B cell (primary cell): ENCODE data around the gene ZFAND6.

ENCODE experiments used
- CTCF ChIP-seq: fragments of 200-600 bp; IDR thresholded peaks from one replicate; pipeline ENCODE4 v1.8.0; 2022; ENCODE audit warnings: antibody characterized with exemption, mild to moderate bottlenecking
- EZH2 ChIP-seq: IDR thresholded peaks from 2 replicates; pipeline ENCODE4 v1.6.1; 2012; ENCODE audit warnings: borderline replicate concordance, low read depth, mild to moderate bottlenecking, moderate library complexity, low read length; ENCODE audit not compliant: insufficient read depth, poor library complexity, severe bottlenecking

DNA sequence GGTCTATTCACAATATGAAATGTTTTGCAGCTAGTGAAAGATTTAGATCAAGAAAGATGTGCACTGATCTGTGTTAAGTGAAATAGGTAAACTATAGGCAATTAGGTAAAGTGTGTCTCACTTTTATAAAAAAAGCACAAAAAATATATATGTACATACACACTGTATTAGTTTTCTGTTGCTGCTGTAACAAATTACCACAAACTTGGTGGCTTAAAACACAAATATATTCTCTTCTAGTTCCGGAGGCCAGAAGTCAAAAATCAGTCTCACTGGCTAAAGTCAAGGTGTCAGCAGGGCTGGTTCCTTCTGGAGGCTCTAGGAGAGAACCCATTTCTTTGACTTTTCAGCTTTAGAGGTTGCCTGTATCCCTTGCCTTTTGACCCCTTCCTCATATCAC is 104.4 kb downstream of the ZFAND6 start:
- TF ChIP-seq CTCF: no peak
- no peak for TF ChIP-seq EZH2
